SK-N-SH treated with all-trans-retinoic acid at 6 μM for 48 hours (cell line): ENCODE data around the gene SPATA20.

ENCODE experiments used
- PATZ1 ChIP-seq: fragments of 250-450 bp; sonication (Bioruptor Pico); IDR thresholded peaks from 2 replicates; pipeline ENCODE4 v1.8.0; 2020; ENCODE audit warnings: mild to moderate bottlenecking, moderate library complexity, borderline replicate concordance
- ZFP3 ChIP-seq: fragments of 250-450 bp; sonication (Bioruptor Pico); IDR thresholded peaks from 2 replicates; pipeline ENCODE4 v1.5.0; 2020; ENCODE audit warnings: mild to moderate bottlenecking, moderate library complexity

- TF ChIP-seq ZFP3 (CRISPR knock-in tag) (no peak), PATZ1 (CRISPR knock-in tag) (no peak)
Measured at GRCh38 chr17:50532452-50533024, 14.4 kb upstream of the SPATA20 start, which contains the start of gene EPN3.
